GM21360 (cell line): ENCODE data around the gene XPO5.

Source experiments
- ATAC-seq: cut with Tn5 transposase; IDR thresholded peaks from one replicate; pipeline ENCODE4 v1.9.1; 2021; ENCODE audit warnings: mild to moderate bottlenecking, moderate library complexity; ENCODE audit not compliant: unreplicated experiment

Gene XPO5

DNA sequence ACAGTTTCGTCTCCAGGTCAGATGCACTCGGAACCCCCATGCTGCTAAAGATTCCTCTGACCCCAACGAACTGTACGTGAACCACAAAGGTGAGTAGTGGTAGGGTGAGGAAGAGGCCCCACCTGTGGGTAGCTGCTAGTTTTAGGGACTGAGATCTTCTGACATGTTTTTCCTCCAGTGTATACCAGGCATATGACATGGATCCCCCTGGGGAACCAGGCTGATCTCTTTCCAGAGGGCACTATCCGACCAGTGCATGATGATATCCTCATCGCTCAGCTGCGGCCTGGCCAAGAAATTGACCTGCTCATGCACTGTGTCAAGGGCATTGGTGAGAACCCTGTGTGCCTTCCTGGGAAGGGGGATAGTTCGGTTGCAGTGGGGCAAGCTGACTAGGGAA is 55.7 kb downstream of the XPO5 start:
- ATAC-seq = no peak

DNA sequence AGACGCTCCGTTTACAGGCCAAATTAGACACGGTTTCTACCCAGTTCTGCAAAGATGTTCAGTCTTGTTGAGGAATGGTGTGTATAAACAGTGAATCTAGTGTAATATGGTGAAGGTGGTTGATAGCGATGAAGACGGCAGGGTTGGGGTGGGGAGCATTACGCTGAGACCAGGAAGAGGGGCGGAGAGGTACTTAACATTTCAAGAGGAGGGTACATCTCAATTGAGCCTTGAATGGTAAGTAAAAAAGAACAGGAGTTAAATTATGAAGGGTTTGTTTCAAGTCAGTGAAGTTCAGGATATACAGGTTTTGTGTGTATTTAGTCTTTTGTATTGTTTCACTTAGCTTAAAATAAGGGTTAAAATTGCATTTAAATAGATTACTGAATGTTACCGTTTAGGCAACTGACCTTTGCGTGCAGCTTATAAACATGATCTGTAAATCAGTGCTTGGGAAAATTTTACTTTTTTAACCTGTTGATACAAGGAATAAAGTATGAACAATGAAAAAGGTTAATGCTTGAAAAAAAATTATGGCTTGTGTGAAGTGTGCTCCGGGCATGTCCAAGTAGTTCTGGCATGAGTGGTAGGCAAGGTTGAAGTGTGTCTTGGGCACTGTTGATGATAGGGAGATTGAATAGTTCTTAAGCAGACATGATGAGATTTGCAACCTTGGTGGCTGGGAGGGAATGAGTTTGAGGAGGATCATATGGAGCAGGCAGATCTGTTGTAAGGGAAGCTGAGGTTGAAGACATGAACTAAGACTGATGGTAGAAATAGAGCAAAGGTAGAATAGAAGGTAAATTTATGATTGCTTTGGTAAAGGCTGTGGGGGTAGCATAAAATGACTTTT is 58.1 kb downstream of the XPO5 start:
- ATAC-seq = no peak

DNA sequence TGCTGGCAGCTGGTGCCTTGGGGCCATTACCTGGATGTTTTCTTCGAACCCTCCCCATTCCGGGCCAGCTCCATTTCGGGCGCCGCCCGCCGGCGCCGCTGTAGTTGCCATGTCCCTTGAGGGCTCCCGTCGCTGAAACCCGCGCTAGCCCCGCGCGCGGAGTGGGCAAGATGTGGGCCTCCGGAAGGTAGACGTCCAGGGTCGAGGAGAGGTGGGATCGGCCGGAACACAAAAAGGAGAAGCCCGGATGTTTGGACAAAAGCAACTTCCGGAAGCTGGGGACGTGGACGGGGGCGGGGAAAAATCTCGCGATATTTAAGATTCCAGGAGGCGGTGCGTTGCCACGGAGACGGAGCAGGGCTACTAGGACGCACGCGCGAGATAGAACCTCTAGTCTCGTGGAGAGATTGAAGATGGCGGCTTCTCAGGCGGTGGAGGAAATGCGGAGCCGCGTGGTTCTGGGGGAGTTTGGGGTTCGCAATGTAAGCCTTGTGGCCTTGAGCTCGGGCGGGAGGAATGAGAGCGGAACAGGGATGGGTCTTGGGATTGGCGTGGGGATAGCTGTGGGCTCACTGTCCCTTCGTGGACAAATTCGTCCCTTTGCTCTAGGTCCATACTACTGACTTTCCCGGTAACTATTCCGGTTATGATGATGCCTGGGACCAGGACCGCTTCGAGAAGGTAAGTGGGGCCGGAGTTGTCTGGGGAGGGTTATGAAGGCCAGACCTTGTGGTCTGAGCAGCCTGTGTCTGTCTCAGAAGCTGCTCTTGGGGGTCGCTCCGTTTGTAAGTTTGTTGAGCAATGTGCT is 58.9 kb downstream of the XPO5 start, which contains the start of the genes POLR1C and YIPF3:
Gene POLR1C (plus strand): TSS at position 393 of the 808 bp plus-strand sequence. CDS start 21 bp downstream, at position 414.
Gene YIPF3 (minus strand): TSS at position 230 of the 808 bp plus-strand sequence. CDS start 119 bp downstream, at position 111.
- ATAC-seq = peak; percentile 72

DNA sequence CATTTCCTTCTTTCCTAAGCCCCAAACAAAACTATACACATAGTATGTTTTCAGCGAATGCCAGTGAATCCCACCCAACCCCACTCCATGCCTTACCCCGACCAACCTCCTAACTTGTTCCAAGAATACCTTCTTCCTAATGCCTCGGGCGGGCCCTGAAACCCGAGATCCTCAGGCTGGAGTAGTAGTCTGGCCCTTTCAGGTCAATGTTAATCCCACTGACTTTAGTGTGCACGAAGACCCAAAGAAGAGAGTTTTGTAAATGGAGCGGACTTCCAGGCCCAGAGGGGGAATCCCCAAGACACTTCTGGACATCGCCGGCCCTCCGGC is 59.5 kb downstream of the XPO5 start:
- ATAC-seq = no peak

DNA sequence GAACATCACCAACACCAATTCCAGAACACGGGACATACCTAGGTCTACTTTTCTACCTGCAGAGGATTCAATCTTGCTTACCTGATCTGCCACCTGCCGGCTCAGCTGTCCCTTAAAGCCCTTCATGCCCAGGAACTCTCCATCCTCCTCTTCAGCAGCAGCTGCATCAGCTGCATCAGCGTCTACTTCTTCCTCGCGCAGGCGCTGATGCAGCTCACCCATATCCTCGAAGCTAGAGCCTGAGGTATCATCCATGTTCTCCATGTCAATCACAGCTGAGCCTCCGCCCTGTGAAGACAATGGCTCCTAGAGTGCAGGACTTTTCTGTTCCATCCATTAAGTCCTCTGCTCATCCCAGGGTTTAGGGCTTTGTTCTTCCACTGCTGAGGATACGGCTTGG is 60.0 kb downstream of the XPO5 start:
- no peak for ATAC-seq

DNA sequence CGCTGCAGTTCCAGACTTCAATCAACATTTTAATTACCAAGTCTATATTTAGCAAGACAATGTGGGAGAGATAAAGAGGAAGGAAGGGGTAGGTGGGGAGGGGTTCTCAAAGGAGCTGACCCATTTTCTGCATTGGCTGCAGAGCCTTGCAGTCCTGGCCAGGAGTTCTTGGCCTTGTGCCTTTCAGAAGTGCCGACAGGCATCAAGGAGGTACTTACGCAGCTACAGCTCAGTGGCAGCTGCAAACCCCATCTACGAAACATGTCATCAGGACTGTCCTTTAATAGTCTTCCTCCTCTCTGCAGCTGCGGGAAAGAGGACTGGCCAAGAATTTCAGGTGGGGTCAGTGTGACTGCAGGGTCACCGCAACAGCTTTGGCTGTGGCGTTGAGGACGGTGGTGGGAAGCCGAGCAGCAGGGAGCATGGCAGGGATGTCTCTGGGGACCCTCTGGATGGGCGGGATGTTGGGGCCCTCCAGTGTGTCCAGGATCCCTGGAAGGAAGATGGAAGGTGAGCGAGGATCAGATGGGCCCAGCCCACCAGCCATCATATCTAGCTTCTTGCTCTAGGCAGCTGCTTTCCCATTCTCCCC is 63.9 kb downstream of the XPO5 start:
- no peak for ATAC-seq

DNA sequence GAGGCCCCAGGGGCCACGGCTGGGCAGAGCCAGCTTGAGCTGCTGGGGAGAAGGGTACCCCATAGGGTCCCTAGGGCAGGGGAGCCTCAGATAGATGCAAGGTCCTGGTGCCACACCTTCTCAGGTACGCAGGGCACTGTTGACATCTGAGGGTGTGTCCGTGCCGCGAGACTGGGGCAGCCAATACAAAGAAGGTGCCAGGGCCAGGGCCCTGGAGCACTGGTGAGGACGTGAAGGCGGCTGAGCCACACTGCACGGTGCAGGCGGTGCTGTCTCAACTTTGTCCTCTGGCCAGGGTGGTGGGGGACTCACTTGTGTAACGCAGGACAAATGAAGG is 65.0 kb downstream of the XPO5 start:
- ATAC-seq = no peak

DNA sequence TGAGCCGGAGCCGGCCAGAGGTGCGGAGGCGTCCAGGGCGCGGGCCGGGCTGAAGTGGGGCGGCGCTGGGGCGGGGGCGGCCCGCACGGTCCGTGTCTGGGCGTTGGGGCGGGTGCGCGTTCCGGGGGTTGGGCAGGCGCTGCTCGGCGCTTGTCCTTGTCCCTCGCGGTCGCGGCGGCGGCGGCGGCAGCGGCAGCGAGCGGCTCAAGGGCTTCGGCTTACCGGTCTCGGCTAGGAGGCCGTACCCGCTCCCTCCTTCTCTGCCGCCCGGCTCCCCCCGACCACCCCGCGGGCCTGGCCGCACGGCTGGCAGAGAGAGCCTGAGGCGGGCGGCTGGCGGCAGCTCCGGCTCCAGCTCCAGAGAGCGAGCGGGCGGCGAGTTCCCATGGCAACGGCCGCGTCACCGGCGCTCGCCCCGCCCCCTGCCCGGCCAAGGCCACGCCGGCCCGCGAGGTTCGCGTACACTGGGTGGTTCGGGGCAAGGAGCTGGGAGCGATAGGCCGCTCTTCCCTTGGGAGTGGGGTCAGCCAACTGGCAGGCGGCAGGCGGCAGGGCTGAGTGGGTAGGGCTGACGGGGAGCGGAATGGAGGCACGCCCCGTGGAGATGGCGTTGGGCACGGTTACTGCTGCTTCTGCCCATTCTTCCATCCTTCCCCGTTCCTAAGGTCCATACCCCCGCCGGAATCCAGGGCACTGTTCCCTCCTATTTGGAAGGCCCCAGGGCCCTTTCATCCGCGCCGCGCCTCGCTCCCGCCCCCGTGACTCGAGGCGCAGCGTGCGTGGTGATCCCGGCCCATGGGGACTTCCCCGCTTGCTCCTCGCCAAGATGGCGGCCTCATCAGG is 65.6 kb downstream of the XPO5 start, which contains the start of gene LRRC73:
Gene LRRC73 (minus strand): TSS at position 363 of the 843 bp plus-strand sequence. CDS start 561 bp downstream, outside the sequence.
- ATAC-seq = no peak

DNA sequence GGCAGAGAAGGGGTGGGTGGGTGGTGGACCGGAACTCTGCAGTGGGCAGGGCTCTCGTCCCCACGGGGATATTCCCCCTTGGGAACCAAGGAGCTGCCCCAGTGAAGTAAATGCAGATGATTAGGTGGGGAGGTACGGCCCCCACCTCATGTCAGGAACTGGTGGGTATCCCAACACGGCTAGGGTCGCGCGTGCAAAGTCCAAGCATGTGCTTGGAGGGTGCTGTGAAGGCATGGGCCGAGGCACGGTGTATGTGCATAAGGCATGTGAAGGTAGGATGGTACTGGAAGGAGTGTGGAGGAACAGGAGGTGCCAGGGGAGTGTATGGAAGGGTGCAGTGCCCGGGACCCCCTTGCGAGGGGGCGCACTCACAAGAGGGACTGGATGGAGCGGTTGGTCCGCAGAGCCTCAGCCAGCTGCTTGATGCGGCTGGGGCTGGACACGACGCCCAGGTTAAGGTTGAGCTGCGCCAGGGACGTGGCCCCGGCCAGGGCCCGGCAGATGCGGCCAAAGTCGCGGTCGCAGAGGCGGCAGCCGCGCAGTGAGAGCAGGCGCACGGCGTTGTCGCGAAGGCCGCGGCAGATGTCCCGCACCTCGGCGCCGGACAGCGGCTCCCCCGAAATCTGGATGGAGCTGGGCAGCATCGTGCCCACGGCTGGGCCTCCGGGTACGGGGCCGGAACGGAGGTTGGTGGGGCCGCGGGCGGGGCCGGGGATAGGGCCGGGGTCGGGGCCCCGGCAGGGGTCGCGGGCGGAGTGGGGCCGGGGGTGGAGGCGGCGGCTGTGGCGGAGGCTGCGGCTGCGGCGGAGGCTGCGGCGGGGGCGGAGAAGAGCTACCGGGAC is 66.5 kb downstream of the XPO5 start:
- ATAC-seq = no peak

DNA sequence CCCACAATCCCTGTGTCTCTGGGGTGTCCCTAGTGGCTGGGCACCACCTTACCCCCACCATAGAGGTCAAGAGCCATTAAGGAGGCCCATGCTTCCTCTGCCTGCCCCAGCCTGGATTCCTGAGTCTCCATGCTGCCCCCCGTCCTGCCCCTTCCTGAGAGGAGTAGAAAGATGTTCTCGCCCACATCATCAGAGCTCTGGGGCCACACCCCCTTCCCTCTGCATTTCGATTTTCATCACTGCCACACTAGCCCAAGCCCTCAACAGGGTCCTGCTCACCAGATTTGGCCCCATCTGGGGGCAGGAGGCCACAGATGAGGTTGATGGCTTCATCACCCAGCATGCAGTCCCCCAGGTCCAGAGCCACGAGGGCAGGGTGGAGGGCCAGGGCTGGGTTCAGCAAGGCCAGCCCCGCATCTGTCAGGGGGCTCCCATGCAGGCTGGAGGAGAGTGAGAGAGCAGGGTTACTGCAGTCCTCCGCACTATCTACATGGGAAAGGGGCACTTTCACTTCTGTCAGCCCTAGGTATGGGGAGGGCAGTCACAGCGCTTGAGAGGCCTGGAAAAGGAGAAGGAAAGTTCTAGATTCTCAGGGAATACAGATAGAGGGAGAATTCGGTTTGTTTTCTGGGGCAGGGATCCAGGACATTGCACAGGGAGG is 67.2 kb downstream of the XPO5 start:
- no peak for ATAC-seq

DNA sequence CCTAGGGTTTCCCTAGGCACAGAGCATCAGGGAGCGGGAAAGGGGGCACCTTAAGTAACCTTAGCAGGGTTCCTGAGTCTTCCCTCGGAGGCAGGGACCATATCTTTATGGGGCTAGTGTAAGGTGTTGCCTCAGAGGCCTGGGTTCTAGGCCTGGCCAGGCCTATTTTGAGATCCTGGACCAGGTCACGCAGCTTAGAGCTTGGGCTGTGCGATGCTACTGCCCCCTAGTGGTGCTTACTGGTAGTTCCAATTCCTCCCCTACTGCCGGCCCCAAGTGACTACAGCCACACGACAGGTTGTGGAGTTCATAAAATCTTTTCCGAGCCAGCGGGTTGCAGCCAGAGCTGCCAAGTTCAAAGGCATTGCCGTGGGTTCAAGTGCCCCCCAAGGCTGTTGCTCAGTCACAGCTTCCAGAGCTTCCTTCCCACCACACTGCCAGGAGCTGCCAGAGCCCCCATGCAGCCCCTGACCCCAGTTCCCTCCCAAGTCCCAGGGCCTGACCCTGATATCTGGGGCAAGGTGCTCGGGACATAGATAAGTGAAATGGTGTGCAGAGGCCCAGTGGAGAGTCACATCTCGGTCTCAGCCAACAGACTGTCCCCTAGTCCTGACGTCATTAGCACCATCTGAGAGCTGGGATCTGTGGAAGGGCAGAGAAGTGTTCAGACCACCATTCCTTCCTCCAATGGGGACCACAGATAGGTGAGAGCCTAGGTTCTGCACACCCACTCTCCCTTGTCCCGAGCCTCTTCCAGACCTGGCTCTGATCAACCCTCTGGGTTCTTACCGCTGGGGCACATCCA is 69.0 kb downstream of the XPO5 start:
- no peak for ATAC-seq

DNA sequence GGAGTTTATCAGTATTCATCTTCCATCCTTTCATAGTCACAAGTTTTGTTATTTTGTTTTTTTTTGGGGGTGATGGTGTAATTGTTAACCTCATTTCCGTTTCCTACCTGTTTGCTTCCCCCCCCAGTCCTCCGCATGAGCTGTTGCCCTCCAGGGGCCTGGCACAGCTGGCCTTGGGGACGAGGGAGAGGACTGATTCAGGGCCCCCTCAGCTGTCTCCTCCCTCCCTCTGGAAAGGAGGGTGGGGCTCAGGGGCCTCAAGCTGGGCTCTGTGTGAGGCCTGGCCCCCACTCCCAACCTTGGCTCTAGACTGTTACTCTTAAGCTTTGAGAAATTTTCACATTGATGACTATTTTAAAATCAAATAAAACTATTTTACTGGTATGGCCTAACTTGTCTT is 69.7 kb downstream of the XPO5 start:
- ATAC-seq = no peak

DNA sequence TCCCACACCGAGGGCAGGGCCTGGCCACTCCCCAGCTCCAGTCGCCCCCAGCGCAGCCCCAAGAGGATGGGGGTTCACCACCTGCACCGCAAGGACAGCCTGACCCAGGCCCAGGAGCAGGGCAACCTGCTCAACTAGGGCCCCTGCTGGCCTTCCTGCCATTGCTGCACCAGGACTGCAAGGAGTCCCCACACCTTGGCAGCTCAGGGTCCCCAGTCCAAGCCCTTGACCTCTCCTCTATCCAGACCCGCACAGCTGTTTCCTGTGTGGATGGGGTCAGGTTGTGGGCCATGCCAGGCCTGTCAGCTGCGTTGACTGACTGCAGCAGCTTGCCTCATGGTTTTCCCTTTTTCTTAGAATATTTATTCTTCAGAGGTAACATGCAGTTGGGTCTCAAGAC is 70.1 kb downstream of the XPO5 start:
- no peak for ATAC-seq

DNA sequence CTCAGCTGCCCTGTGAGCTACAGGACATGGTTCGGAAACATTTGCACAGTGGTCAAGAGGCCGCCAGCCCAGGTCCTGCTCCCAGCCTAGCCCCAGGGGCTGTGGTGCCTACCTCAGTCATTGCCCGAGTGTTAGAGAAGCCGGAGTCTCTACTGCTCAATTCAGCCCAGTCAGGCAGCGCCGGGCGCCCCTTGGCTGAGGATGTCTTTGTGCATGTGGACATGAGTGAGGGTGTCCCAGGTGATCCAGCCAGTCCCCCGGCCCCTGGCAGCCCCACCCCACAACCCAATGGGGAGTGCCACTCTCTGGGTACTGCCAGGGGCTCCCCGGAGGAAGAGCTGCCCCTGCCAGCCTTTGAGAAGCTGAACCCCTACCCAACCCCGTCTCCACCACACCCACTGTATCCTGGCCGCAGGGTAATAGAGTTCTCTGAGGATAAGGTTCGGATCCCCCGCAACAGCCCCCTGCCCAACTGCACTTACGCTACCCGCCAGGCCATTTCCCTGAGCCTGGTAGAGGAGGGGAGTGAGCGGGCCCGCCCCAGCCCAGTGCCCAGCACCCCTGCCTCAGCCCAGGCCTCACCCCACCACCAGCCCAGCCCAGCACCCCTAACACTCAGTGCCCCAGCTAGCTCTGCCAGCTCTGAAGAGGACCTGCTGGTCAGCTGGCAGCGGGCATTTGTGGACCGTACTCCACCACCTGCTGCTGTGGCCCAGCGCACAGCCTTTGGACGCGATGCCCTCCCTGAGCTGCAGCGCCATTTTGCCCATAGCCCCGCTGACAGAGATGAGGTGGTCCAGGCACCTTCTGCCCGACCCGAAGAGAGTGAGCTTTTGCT is 70.9 kb downstream of the XPO5 start:
- no peak for ATAC-seq

DNA sequence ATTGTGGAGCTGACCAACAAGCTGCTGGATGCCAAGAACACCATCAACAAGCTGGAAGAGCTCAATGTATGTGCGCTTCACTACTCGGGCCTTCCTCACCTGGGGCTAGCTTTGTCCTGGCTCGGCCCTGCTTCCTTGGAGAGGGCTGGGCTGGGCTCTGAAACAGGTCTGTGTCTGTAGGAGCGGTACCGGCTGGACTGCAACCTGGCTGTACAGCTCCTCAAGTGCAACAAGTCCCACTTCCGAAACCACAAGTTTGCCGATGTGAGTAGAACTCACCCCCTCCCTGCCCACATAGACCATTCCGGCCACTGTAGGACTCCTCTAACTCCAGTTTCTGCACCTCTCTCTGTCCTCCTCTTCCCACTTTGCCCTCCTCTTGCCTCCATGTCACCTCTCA is 72.4 kb downstream of the XPO5 start:
- no peak for ATAC-seq

DNA sequence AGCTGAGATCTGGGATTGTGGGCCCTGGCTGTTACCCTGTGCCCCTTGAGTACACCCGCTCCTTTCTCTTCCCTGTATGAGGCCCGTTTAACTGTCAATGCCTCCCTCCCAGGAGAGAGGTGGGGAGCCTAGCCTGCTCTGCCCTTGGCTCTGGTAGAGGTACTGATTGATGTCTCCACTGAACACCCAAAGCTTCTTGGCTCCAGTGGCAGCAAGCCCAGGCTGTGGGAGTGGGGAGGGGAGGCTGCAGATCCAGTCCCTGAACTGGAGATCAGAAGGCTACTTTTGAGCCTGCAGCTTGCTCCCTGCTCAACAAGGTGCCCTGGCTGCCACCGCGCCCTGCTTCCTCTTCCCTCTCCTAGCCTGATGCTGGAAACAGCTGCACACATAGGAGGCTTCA is 73.2 kb downstream of the XPO5 start:
- no peak for ATAC-seq

DNA sequence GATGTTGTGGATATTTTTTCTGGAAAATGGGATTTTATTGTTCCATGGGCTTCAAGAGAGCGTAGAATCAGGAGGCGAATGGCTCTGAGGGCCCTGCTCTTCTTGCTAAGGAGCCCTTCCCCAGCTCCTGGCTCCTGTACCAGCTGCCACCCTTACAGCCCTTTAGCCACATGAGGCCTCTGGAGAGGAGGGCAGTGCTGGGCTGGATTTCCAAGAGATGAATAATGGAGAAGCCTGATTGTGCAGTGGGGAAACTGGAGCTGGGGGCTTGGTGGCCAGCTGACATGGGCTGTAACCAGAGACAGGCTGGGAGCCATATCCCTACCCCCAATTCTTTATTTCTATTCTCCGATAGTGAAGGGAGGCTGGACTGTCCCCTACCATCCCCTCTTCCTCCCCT is 74.9 kb downstream of the XPO5 start:
- ATAC-seq = no peak
